GM12874 (cell line): ENCODE results near the gene TM4SF5.

Experiments
- TF ChIP-seq, protein P1 (sequence below): IDR thresholded peaks from 2 replicates; pipeline ENCODE4 v1.5.1; 2011; ENCODE audit warnings: low read depth, mild to moderate bottlenecking, control low read depth, low read length, moderate library complexity; ENCODE audit not compliant: insufficient read depth

Gene TM4SF5

DNA sequence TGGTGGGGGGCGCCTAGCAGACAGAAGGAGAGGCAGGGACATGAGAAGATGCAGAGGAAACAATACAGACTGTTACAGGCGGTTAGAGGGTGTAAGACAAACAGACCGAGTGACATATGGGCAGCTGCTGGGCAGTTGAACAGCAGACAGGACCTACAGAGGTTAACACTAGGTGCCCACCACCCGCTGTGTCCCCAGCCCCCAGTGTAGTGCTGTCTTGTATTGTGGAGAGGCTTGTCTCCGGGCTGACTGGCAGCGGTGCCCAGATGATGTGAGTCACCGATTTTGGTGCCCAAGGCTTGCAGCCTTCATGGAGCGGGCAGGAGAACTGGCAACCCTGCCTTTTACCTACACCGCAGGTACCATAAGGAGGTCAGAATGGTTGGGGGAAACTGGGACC is 29.6 kb upstream of the TM4SF5 start:
- TF ChIP-seq, protein P1, sequence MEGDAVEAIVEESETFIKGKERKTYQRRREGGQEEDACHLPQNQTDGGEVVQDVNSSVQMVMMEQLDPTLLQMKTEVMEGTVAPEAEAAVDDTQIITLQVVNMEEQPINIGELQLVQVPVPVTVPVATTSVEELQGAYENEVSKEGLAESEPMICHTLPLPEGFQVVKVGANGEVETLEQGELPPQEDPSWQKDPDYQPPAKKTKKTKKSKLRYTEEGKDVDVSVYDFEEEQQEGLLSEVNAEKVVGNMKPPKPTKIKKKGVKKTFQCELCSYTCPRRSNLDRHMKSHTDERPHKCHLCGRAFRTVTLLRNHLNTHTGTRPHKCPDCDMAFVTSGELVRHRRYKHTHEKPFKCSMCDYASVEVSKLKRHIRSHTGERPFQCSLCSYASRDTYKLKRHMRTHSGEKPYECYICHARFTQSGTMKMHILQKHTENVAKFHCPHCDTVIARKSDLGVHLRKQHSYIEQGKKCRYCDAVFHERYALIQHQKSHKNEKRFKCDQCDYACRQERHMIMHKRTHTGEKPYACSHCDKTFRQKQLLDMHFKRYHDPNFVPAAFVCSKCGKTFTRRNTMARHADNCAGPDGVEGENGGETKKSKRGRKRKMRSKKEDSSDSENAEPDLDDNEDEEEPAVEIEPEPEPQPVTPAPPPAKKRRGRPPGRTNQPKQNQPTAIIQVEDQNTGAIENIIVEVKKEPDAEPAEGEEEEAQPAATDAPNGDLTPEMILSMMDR, result no peak

DNA sequence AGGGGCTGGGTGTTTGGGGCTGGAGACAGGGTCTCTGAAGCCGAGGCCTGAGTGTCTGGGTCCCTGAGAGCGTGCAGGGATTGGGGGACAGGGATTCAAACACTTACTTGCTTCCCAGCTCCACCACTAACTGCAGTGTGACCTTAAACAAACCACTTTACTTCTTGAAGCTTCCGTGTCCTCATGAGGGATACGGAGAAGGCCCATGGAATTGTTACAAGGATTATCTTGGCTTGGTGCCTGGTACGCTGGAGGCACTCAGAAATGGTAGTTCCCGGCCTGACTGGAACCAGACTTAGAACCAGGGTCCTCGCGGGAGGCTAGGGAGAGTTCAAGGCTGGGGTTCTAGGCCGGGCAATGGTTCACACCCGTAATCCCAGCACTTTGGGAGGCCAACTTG is 29.1 kb upstream of the TM4SF5 start:
- TF ChIP-seq, protein P1, result no peak

DNA sequence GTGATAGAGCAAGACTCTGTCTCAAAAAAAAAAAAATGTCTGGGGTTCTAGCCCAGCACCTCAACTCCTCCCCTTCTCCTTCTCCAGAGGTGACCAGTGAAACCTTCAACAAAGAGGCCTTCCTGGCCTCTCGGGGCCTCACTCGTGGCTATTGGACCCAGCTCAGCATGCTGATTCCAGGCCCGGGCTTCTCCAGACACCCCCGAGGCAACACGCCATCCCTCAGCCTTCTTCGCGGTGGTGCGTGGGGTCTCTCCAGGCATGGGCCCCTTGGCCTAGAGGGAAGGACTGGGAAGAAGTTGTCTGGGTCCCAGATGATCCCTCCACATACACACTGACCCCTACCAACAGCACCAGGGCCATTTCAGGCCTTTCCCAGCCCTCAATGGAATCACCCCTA is 28.5 kb upstream of the TM4SF5 start:
- TF ChIP-seq, protein P1, result no peak

DNA sequence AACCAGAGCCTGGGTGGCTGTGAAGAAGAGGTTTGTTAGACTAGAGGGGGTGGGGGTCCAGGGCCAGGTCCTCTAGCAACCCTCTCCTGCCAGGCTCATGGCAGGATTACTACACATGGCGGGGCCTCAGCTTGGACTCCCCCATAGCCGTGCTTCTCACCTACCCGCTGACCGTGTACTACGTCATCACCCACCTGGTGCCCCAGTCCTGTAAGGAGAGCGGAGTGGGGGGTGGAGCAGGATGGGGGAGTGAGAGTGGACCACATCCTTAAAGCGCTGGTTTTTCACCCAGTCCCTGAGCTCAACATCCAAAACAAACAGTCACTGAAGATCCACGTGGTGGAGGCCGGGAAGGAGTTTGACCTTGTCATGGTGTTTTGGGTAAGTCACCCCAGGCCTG is 27.8 kb upstream of the TM4SF5 start:
- TF ChIP-seq, protein P1, result no peak

DNA sequence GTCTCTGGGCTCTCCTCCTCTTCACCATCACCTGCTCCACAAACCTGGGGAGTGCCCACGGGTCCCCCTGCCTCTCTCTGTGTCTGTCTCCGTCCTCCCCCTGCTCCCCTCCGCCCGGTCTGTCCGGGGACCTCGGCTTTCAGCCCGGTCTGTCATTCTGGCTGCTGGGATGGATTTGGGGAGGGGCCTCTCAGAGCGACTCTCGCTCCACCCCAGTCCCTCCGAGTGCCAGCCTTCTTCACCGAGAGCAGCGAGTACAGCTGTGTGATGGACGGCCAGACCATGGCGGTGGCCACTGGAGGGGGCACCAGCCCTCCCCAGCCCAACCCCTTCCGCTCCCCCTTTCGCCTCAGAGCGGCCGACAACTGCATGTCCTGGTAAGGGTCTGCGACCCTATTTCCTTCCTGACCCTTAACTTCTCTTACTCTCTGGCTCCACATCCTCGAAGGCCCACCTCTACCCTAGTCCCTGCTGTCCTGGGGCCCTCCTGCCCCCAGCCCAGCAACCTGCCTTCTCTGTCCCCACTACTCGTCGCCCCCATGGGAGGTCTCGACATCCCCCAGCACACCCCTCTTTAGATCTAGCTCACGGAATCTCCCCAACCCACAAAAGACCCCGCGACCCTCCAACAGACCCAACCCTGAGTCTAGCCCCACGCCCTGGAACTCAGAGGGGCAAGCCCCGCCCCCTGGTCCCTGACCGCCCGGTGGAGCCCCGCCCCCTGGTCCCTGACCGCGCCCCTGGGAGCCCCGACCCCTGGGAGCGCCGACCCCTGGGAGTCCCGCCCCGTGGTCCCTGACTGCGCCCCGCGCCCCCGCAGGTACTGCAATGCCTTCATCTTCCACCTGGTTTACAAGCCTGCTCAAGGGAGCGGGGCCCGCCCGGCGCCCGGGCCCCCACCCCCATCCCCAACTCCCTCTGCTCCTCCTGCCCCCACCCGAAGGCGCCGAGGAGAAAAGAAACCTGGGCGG is 26.4 kb upstream of the TM4SF5 start:
- TF ChIP-seq, protein P1, result no peak

DNA sequence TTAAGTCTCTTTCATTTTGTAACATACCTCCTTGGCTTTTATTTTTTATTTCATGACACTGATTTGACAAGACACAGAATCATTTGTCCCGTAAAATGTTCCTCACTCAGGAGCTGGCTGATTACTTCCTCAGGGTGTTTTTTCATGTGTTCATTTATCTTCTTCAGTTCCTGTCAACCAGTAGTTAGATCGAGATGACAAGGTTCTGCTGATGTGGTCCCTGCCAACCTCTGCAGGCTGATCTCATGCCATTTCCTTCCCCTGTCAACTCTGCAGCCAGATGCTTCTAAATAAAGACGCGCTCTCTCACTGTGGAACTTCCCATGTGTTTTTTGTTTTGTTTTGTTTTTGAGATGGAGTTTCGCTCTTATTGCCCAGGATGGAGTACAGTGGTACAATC is 23.8 kb upstream of the TM4SF5 start:
- TF ChIP-seq, protein P1, result no peak

DNA sequence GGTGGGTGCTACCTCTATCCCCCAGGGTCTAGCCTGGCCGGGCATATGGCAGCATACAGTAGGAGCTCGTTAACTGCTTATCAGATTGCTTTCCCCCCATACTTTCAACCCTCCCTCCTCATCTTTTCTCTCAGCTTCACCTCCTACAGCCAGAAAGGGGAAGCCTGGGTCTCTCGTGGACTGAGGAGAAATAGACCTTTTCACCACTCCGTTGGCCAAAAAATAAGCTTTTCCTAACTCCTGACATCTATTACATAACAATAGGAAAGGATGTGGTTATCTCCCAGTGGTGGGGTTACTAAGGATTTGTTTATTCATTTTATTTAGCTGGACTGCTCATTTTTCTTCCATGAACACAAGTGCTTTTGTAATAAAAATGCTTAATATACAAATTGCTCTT is 23.0 kb upstream of the TM4SF5 start:
- TF ChIP-seq, protein P1, result no peak
